Measurements from ENCODE around the gene CTNNBIP1. TPM values are rescaled to one million over a fixed set of nuclear protein-coding genes. Genes with fewer than 3 reads are reported as not detected.

CTNNBIP1 gene
- total RNA-seq, 8 experiments from 2014 or later = 4.9 to 33.1 (median 24.1) TPM

Other genes with a start within 250 kb of the CTNNBIP1 start
- gene CLSTN1, start 86.3 kb downstream of the CTNNBIP1 start, total RNA-seq = 100 to 1,000 TPM in 5 of 8 experiments, 10 to 100 TPM in 3; 36.6 to 140 (median 112) TPM
- gene LZIC, start 33.1 kb upstream of the CTNNBIP1 start, total RNA-seq = 10 to 100 TPM; 19.0 to 88.2 (median 58.2) TPM
- 10 to 100 TPM in 3 of 8 experiments, 1 to 10 TPM in 5; 7.4 to 16.3 (median 9.4) TPM for gene NMNAT1, start 33.2 kb upstream of the CTNNBIP1 start, total RNA-seq
- gene RBP7, start 87.0 kb upstream of the CTNNBIP1 start, total RNA-seq = under 1 TPM in 1 of 8 experiments, not detected in 7; 0.62 TPM
- 10 to 100 TPM; 27.8 to 57.8 (median 44.6) TPM for gene UBE4B, start 122.7 kb upstream of the CTNNBIP1 start, total RNA-seq